GM18498 (cell line): ENCODE data around the gene RGS3.
A peak's percentile ranks its signal among the peaks of the same experiment; 100 is the strongest.

Experiments
- ATAC-seq: cut with Tn5 transposase; IDR thresholded peaks from one replicate; pipeline ENCODE4 v1.9.1; 2021; ENCODE audit warnings: mild to moderate bottlenecking, moderate library complexity; ENCODE audit not compliant: unreplicated experiment

The RGS3 gene

GRCh38 chr9:113614843-113615648 lies 151.5 kb downstream of the RGS3 start:
- no peak for ATAC-seq

GRCh38 chr9:113616116-113616515 lies 152.6 kb downstream of the RGS3 start:
- no peak for ATAC-seq

- ATAC-seq: no peak
These were observed 153.3 kb downstream of the RGS3 start for GRCh38 chr9:113616621-113617496.

GRCh38 chr9:113617550-113617949 lies 154.0 kb downstream of the RGS3 start:
- no peak for ATAC-seq

GRCh38 chr9:113618836-113619490 lies 155.4 kb downstream of the RGS3 start:
- ATAC-seq: no peak

GRCh38 chr9:113619491-113620376 lies 156.2 kb downstream of the RGS3 start:
- no peak for ATAC-seq

- no peak for ATAC-seq
These were observed 157.0 kb downstream of the RGS3 start for GRCh38 chr9:113620377-113621161.

GRCh38 chr9:113621309-113621791 lies 157.8 kb downstream of the RGS3 start:
- no peak for ATAC-seq

- ATAC-seq: no peak
These were observed 158.5 kb downstream of the RGS3 start for GRCh38 chr9:113621980-113622379.

- ATAC-seq: peak; percentile 80
These were observed 159.3 kb downstream of the RGS3 start for GRCh38 chr9:113622600-113623400.

GRCh38 chr9:113623851-113624485 lies 160.4 kb downstream of the RGS3 start:
- no peak for ATAC-seq

- ATAC-seq: no peak
These were observed 161.2 kb downstream of the RGS3 start for GRCh38 chr9:113624721-113625120.

- no peak for ATAC-seq
These were observed 162.0 kb downstream of the RGS3 start for GRCh38 chr9:113625486-113625885.

- ATAC-seq: no peak
These were observed 163.4 kb downstream of the RGS3 start for GRCh38 chr9:113626735-113627495.

- ATAC-seq: no peak
These were observed 165.1 kb downstream of the RGS3 start for GRCh38 chr9:113628621-113629020.

GRCh38 chr9:113630386-113631136 lies 167.0 kb downstream of the RGS3 start:
- no peak for ATAC-seq
